HG03354 (cell line): ENCODE data around the gene ACTRT3.
"Not testable (repeated sequence)": the region's sequence is repeated elsewhere in the genome, so short reads cannot be mapped to it uniquely, and the experiment has no call there.

Experiments
- ATAC-seq: cut with Tn5 transposase; IDR thresholded peaks from one replicate; pipeline ENCODE4 v1.9.1; 2021; ENCODE audit warnings: mild to moderate bottlenecking; ENCODE audit not compliant: unreplicated experiment, poor library complexity, severe bottlenecking

ACTRT3 gene

GRCh38 chr3:169774186-169774585 is 4.8 kb upstream of the ACTRT3 start:
- no peak for ATAC-seq

GRCh38 chr3:169772897-169773816 is 3.8 kb upstream of the ACTRT3 start, which contains the start of gene MYNN:
Gene MYNN, plus strand, starts transcription at chr3:169773396. Its CDS starts 900 bp downstream, at chr3:169774296.
- peak; percentile 85 for ATAC-seq

GRCh38 chr3:169772305-169772896 is 3.0 kb upstream of the ACTRT3 start:
- ATAC-seq: peak; percentile 7

GRCh38 chr3:169771497-169772304 is 2.3 kb upstream of the ACTRT3 start:
- peak; percentile 19 for ATAC-seq

GRCh38 chr3:169764882-169765612 is 4.3 kb downstream of the ACTRT3 start, which contains the start of gene TERC:
Gene TERC, minus strand, starts transcription at chr3:169765060.
- ATAC-seq: peak; percentile 84

- peak; percentile 39 for ATAC-seq
Measured at GRCh38 chr3:169764312-169764881, 5.0 kb downstream of the ACTRT3 start.

- no peak for ATAC-seq
Measured at GRCh38 chr3:169760479-169760878, 8.9 kb downstream of the ACTRT3 start.

GRCh38 chr3:169759256-169759655 is 10.1 kb downstream of the ACTRT3 start:
- ATAC-seq: peak; percentile 73

- no peak for ATAC-seq
Measured at GRCh38 chr3:169758359-169758994, 10.9 kb downstream of the ACTRT3 start.

GRCh38 chr3:169755488-169755887 is 13.9 kb downstream of the ACTRT3 start:
- ATAC-seq: no peak

GRCh38 chr3:169754711-169755110 is 14.7 kb downstream of the ACTRT3 start:
- no peak for ATAC-seq

GRCh38 chr3:169751875-169752274 is 17.5 kb downstream of the ACTRT3 start:
- no peak for ATAC-seq

GRCh38 chr3:169750665-169751064 is 18.7 kb downstream of the ACTRT3 start:
- peak; percentile 46 for ATAC-seq

GRCh38 chr3:169748670-169749069 is 20.7 kb downstream of the ACTRT3 start:
- ATAC-seq: no peak

GRCh38 chr3:169746924-169747323 is 22.4 kb downstream of the ACTRT3 start:
- no peak for ATAC-seq

GRCh38 chr3:169744366-169745054 is 24.9 kb downstream of the ACTRT3 start:
- ATAC-seq: no peak

GRCh38 chr3:169739067-169739466 is 30.3 kb downstream of the ACTRT3 start:
- no peak for ATAC-seq

GRCh38 chr3:169731857-169732256 is 37.5 kb downstream of the ACTRT3 start:
- not testable (repeated sequence) for ATAC-seq
